Kidney epithelial cell (primary cell): ENCODE results near the gene CUTA. TPM values are rescaled to one million over a fixed set of nuclear protein-coding genes. Genes with fewer than 3 reads are reported as not detected.

Experiments
- DNase-seq: peaks from one replicate; pipeline ENCODE4 v3.0.0-alpha.2; 2010; ENCODE audit warnings: low read depth
- H3K27me3 ChIP-seq: 2 replicates; pipeline ENCODE4 v1.6.0; 2011; ENCODE audit warnings: low read length; ENCODE audit not compliant: control insufficient read depth, insufficient read depth
- H3K36me3 ChIP-seq: 2 replicates; pipeline ENCODE4 v1.5.1; 2011; ENCODE audit warnings: low read length; ENCODE audit not compliant: control insufficient read depth, insufficient read depth
- H3K4me3 ChIP-seq: 2 replicates; pipeline ENCODE4 v1.5.1; 2011; ENCODE audit warnings: low read depth, mild to moderate bottlenecking, control low read depth, low read length
- CTCF ChIP-seq: IDR thresholded peaks from 2 replicates; pipeline ENCODE4 v1.5.1; 2011; ENCODE audit warnings: mild to moderate bottlenecking, moderate library complexity, low read length, control low read depth, inconsistent platforms; ENCODE audit not compliant: insufficient read depth, poor library complexity, severe bottlenecking
- total RNA-seq: library from RNA; depleted of rRNA; stranded (reverse); fragments of >200 nt; gene quantifications from 2 replicates; pipeline ENCODE4 v1.2.3, GENCODE V29; 2015

CUTA gene
- total RNA-seq, 1 donor from 2014 or later: 226 TPM

DNA sequence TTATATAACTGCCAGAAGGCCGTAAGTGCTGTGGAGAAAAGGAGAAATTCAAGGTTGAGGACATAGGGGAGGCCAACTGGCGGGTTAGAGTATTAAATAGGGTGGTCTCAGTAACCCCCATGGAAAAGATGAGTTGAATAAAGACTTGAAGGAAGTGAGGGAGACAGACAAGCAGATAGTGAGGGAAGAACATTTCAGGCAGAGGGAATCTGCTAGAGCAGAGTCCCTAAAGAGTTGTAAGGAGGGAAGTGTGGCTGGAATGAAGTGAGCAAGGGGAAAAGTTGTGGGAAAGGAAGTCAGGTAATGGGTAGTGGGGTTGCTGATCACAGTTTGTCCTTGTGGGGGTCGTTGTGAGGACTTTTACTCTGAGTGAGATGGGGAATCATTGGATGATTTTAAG, 24.9 kb downstream of the CUTA start:
- Histone ChIP-seq H3K27me3 (no peaks in the 10 kb centered on the region), H3K36me3 (no peaks in the 10 kb centered on the region), H3K4me3 (peak overlapping the region; percentile 99)
- TF ChIP-seq CTCF: no peak
- DNase-seq: no peak

DNA sequence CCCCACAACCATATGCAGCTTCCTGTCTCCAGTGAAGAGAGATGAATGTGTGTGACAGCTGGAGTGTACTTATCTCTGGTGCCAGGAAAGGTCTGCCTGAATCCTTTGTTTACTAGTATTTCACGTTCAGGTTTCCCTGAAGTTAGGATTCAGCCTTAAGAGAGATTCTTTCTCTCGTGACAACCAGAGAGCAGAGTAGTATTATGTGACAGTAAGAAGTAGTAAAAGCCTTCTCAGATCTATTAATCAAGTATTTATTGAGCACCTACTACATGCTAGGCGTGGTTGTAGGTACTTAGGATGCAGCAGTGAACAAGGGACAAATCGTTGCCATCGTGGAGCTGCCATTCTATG, 25.3 kb downstream of the CUTA start:
- Histone ChIP-seq H3K27me3 (no peaks in the 10 kb centered on the region), H3K4me3 (peak overlapping the region; percentile 99), H3K36me3 (no peaks in the 10 kb centered on the region)
- DNase-seq: no peak
- no peak for TF ChIP-seq CTCF

DNA sequence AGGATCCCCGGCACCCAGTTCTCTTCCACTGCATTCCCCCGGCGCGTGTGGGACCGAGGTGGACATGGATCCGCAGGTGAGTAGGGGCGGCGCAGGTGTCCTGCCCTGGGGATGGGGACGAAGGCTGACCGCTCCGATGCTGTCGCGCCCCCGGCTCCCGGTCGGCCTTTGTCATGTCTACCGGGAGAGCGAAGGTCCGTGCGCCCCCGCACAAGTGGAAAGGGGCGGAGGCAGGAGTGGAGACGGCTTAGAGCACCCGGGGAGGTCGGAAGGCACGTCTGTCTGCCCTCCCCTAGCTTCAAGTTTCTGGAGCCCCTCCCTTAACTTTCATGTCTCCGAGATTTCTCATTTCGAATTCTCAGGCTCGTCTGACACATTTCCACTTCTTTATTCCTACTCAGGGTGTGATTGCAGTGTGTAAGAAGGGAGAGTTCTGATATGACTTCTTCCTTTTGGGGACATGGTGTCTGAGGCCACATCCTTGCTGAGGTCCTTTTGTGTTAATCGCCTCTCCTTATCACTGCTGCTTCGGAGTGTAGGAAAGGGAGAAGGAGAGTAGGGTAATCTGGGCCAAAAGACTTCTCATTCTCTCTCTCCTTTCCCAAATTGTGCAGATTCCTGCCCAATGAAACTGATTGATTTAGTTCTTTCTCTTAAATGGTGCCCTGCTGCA, 25.8 kb downstream of the CUTA start:
- H3K4me3 ChIP-seq: peak overlapping the region; percentile 99
- no peak for TF ChIP-seq CTCF
- DNase-seq: no peak
- H3K36me3 ChIP-seq: no peaks in the 10 kb centered on the region
- H3K27me3 ChIP-seq: no peaks in the 10 kb centered on the region

- peak; percentile 99 for DNase-seq
- peak within 1 kb of the TSS; percentile 99 for H3K4me3 ChIP-seq
These were observed 26.5 kb downstream of the CUTA start, which contains the start of gene KIFC1 for GRCh38 chr6:33391278-33391921. Gene KIFC1 (plus strand): TSS chr6:33391823. CDS start chr6:33391986, 163 bp downstream.

GRCh38 chr6:33390767-33391277, 27.1 kb downstream of the CUTA start:
- Histone ChIP-seq H3K27me3 (no peaks in the 10 kb centered on the region), H3K36me3 (no peaks in the 10 kb centered on the region), H3K4me3 (no peak overlapping the region)
- no peak for TF ChIP-seq CTCF
- DNase-seq: no peak

More at GRCh38 chr6:33391278-33391921, 26.5 kb downstream of the CUTA start, which contains the start of gene KIFC1:
- peak; percentile 97 for TF ChIP-seq CTCF
- Histone ChIP-seq H3K36me3 (no peaks in the 10 kb centered on the region), H3K27me3 (no peaks in the 10 kb centered on the region)
